HepG2 (cell line): ENCODE data around the gene RBPJ. TPM values are rescaled to one million over a fixed set of nuclear protein-coding genes. Genes with fewer than 3 reads are reported as not detected.

Source experiments
- ATAC-seq: fragments of 200-7000 bp; cut with Tn5 transposase; 3 replicates; pipeline ENCODE4 v1.9.1; 2020; ENCODE audit warnings: mild to moderate bottlenecking, moderate library complexity
- BruUV-seq: library from RNA; stranded (reverse); fragments of 400-500 nt; replicated peaks from 2 replicates; lab custom pipeline; 2021; lab: Mats Ljungman, UMichigan
- CTCF ChIA-PET: fragments of 300-600 bp; formaldehyde crosslinking; extraction: SDS; loops from one replicate; lab custom pipeline; 2021; ENCODE audit warnings: low total read pairs, inconsistent platforms, low intra/inter-chr PET ratio; lab: Yijun Ruan, JAX
- POLR2A ChIA-PET: fragments of 350-600 bp; sonication (Branson Sonifier 250); formaldehyde crosslinking; loops from one replicate; lab custom pipeline; 2020; ENCODE audit warnings: antibody characterized with exemption, inconsistent platforms; lab: Yijun Ruan, JAX
- DNase-seq: peaks from one replicate; pipeline ENCODE4 v3.0.0-alpha.2; 2015; ENCODE audit warnings: low spot score
- FAIRE-seq: peaks from 3 replicates; lab custom pipeline; 2011; peaks lifted over from hg19 to GRCh38; lab: Jason Lieb, UNC
- H2AFZ ChIP-seq: one replicate; pipeline ENCODE4 v1.6.1; 2011; ENCODE audit warnings: low read length, inconsistent platforms
- H3K27ac ChIP-seq: fragments of 300-600 bp; 3 replicates; pipeline ENCODE4 v1.8.0; 2011; ENCODE audit warnings: mixed run types, mild to moderate bottlenecking, mixed read lengths, low read length, inconsistent platforms; ENCODE audit not compliant: insufficient read depth; ENCODE audit errors: extremely low read length
- H3K27me3 ChIP-seq, 2 experiments: fragments of 200-600 bp in 1 of 2; 2 replicates in 1 of 2; 3 replicates in 1 of 2; pipeline versions ENCODE4 v1.6.0 to v1.8.0; 2011; ENCODE audit warnings: low read length in 2 of 2, mild to moderate bottlenecking in 2 of 2, moderate library complexity in 2 of 2, inconsistent platforms in 1 of 2; ENCODE audit not compliant: insufficient read depth in 2 of 2, control insufficient read depth in 1 of 2
- H3K36me3 ChIP-seq, 2 experiments: fragments of 200-600 bp in 1 of 2; replicated peaks in 1 of 2; 2 replicates in 1 of 2; 3 replicates in 1 of 2; pipeline versions ENCODE4 v1.5.1 to v1.8.0; 2011; ENCODE audit warnings: low read length in 2 of 2, inconsistent platforms in 1 of 2; ENCODE audit not compliant: insufficient read depth in 2 of 2, control insufficient read depth in 1 of 2
- H3K4me1 ChIP-seq: 2 replicates; pipeline ENCODE4 v1.5.1; 2012; ENCODE audit warnings: low read length, inconsistent platforms; ENCODE audit not compliant: insufficient read depth
- H3K4me2 ChIP-seq: 2 replicates; pipeline ENCODE4 v1.6.0; 2011; ENCODE audit warnings: low read depth, low read length, inconsistent platforms
- H3K4me3 ChIP-seq, 3 experiments: fragments of 200-600 bp in 1 of 3; sonication (generic), shearing (Covaris generic) in 1 of 3; replicated peaks in 1 of 3; 2 replicates each; pipeline ENCODE4 v1.5.1; 2011 to 2016; ENCODE audit warnings: low read length in 3 of 3, inconsistent platforms in 2 of 3, low read depth in 2 of 3, mild to moderate bottlenecking in 2 of 3, control low read depth in 1 of 3, mixed read lengths in 1 of 3; ENCODE audit not compliant: insufficient read depth in 1 of 3
- H3K79me2 ChIP-seq: one replicate; pipeline ENCODE4 v1.6.1; 2011; ENCODE audit warnings: low read length, inconsistent platforms; ENCODE audit not compliant: insufficient read depth
- H3K9ac ChIP-seq: 2 replicates; pipeline ENCODE4 v1.6.0; 2011; ENCODE audit warnings: mild to moderate bottlenecking, low read depth, low read length, inconsistent platforms; ENCODE audit not compliant: insufficient read depth
- H3K9me3 ChIP-seq: 2 replicates; pipeline ENCODE4 v1.5.1; 2012; ENCODE audit warnings: mild to moderate bottlenecking, low read length
- H4K20me1 ChIP-seq: 2 replicates; pipeline ENCODE4 v1.6.0; 2011; ENCODE audit warnings: inconsistent platforms, mild to moderate bottlenecking, low read length, moderate library complexity; ENCODE audit not compliant: insufficient read depth
- CTCF ChIP-seq: sonication (generic); formaldehyde crosslinking; IDR thresholded peaks from 2 replicates; pipeline ENCODE4 v1.5.0; 2020; ENCODE audit warnings: mild to moderate bottlenecking, missing genetic modification reagents, moderate library complexity
- E2F5 ChIP-seq: sonication (generic); formaldehyde crosslinking; conservative IDR thresholded peaks from 2 replicates; pipeline ENCODE4 v1.4.0; 2020; ENCODE audit warnings: missing genetic modification reagents
- ETV6 ChIP-seq: sonication (generic); formaldehyde crosslinking; conservative IDR thresholded peaks from 2 replicates; pipeline ENCODE4 v1.4.0; 2020; ENCODE audit warnings: missing genetic modification reagents
- FOXA1 ChIP-seq, 2 experiments: fragments of 450-650 bp in 1 of 2; sonication (generic) in 1 of 2; formaldehyde crosslinking in 1 of 2; IDR thresholded peaks; 2 replicates each; pipeline versions ENCODE4 v1.4.0 to v1.6.1; 2016 to 2020; ENCODE audit warnings: missing genetic modification reagents in 1 of 2
- HBP1 ChIP-seq: IDR thresholded peaks from 2 replicates; pipeline ENCODE4 v1.6.1; 2016; ENCODE audit warnings: low read depth, control low read depth
- IRX3 ChIP-seq: sonication (generic); formaldehyde crosslinking; IDR thresholded peaks from 2 replicates; pipeline ENCODE4 v1.8.1; 2023; ENCODE audit warnings: mild to moderate bottlenecking, low read depth, missing genetic modification reagents, borderline replicate concordance
- MEIS2 ChIP-seq: sonication (generic); formaldehyde crosslinking; IDR thresholded peaks from 2 replicates; pipeline ENCODE4 v1.9.0; 2021; ENCODE audit warnings: mild to moderate bottlenecking, missing genetic modification reagents
- POGK ChIP-seq: sonication (generic); formaldehyde crosslinking; conservative IDR thresholded peaks from 2 replicates; pipeline ENCODE4 v1.8.0; 2022; ENCODE audit warnings: mild to moderate bottlenecking, moderate library complexity, missing genetic modification reagents
- SMC3 ChIP-seq: IDR thresholded peaks from 2 replicates; pipeline ENCODE4 v1.6.1; 2011; ENCODE audit warnings: low read length, improper control_type of control experiment
- STAG1 ChIP-seq: sonication (generic); formaldehyde crosslinking; IDR thresholded peaks from 2 replicates; pipeline ENCODE4 v1.4.0; 2020; ENCODE audit warnings: missing genetic modification reagents
- ZNF484 ChIP-seq: sonication (generic); formaldehyde crosslinking; IDR thresholded peaks from 2 replicates; pipeline ENCODE4 v1.5.1; 2020; ENCODE audit warnings: mild to moderate bottlenecking, low read depth, missing genetic modification reagents, borderline replicate concordance
- ZNF543 ChIP-seq: sonication (generic); formaldehyde crosslinking; IDR thresholded peaks from 2 replicates; pipeline ENCODE4 v1.4.0; 2020; ENCODE audit warnings: mild to moderate bottlenecking, missing genetic modification reagents
- ZNF770 ChIP-seq: sonication (generic); formaldehyde crosslinking; IDR thresholded peaks from 2 replicates; pipeline ENCODE4 v1.5.0; 2020; ENCODE audit warnings: mild to moderate bottlenecking, missing genetic modification reagents
- ZNF883 ChIP-seq: sonication (generic); formaldehyde crosslinking; IDR thresholded peaks from 2 replicates; pipeline ENCODE4 v1.5.1; 2020; ENCODE audit warnings: mild to moderate bottlenecking, missing genetic modification reagents; ENCODE audit errors: not compliant biosample characterization
- WGBS: methylation state at CpG from one replicate; pipeline ENCODE4 v1.1.6; 2017; ENCODE audit warnings: low lambda C conversion rate; 5-methylcytosine and 5-hydroxymethylcytosine counted together
- in situ Hi-C: cut with HindIII; loops from 2 replicates; pipeline ENCODE4 v1.10.0; 2017; ENCODE audit warnings: low pct_unique_long_range_greater_than_20kb; ENCODE audit not compliant: extremely low pct_ligation_motif_present
- intact Hi-C: fragments of 100-400 bp; cut with micrococcal nuclease; formaldehyde crosslinking; loops from one replicate; pipeline ENCODE4 v1.10.0; 2022; ENCODE audit not compliant: unreplicated experiment
- polyA plus RNA-seq, 8 experiments: library from polyadenylated mRNA; depleted of rRNA in 3 of 8; stranded (reverse) in 7 of 8; unstranded in 1 of 8; fragments of >200 nt; fragmentation: Illumina TruSeq in 4 of 8; extraction: Trizol in 4 of 8; gene quantifications; 2 replicates each; pipeline versions ENCODE4 v1.2.1 to v1.2.3, GENCODE V29; 2011 to 2016; ENCODE audit warnings: low read depth in 4 of 8, missing spikeins in 1 of 8, mixed read lengths in 1 of 8; ENCODE audit not compliant: insufficient read depth in 1 of 8
- total RNA-seq, 5 experiments: library from RNA; depleted of rRNA; stranded (reverse); fragments of >200 nt; fragmentation: Illumina TruSeq; extraction: Trizol; gene quantifications; 2 replicates each; pipeline ENCODE4 v1.2.3, GENCODE V29; 2016; ENCODE audit warnings: low read depth in 1 of 5
- TF ChIP-seq, protein P1 (sequence below): sonication (generic); formaldehyde crosslinking; IDR thresholded peaks from 2 replicates; pipeline ENCODE4 v1.4.0; 2020; ENCODE audit warnings: missing genetic modification reagents

RBPJ gene
- total and polyA plus RNA-seq, 2 of the 13 experiments (the other 11 are each of a cell fraction or from before 2014, with no cell fraction given): 25.9 to 33.2 TPM

DNA sequence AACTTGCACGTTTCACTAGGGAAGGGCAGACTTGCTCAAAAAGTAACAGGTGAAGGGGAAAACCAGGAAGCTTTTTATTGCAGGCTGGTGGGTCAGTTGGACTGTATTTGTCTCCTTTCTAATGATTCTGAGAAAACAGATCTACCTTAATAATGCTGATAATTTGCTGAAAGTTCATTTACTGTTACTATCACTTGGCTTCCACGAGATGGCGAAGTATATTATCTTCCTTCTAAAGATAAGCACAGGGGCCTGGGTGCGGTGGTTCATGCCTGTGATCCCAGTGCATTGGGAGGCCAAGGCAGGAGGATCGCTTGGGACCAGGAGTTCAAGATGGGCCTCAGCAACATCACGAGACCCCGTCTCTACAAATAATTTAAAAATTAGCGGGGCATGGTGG, 153.1 kb downstream of the RBPJ start:
- POLR2A ChIA-PET: no interaction called here
- Histone ChIP-seq H3K4me2 (no peak overlapping the region), H3K9me3 (no peaks in the 10 kb centered on the region), H3K36me3 (no peaks in the 10 kb centered on the region), H2AFZ (no peak overlapping the region), H3K4me3 (no peak overlapping the region), H4K20me1 (no peaks in the 10 kb centered on the region), H3K27ac (no peak overlapping the region), H3K9ac (no peak overlapping the region), H3K27me3 (0 out of 5 replicates have a peak, but pooled peaks cover 0 to 3% of the 10 kb centered on the region in 2 experiments), H3K79me2 (no peaks in the 10 kb centered on the region), H3K4me1 (no peaks in the 10 kb centered on the region)
- WGBS: 32% methylated on average over 8 of the region's 8 CpGs
- FAIRE-seq: no peak
- intact Hi-C loops: loop anchor here (5.0 kb wide), 1 partner anchor 538 kb away; no protein-coding TSS in a partner anchor
- ATAC-seq: no peak; the same call in 2 of the 3 replicates
- in situ Hi-C loops: loop anchor here (10.0 kb wide), 1 partner anchor 541 kb away; no protein-coding TSS in a partner anchor
- CTCF ChIA-PET: interaction anchor here (1.1 kb wide), 2 partner anchors 246 to 536 kb away, joined by 3 to 5 read pairs; no protein-coding TSS in a partner anchor
- DNase-seq: no peak
- no TSS peak for BruUV-seq
- TF ChIP-seq CTCF (CRISPR knock-in tag) (peak; percentile 19; the same call in 1 of the 2 replicates), ZNF484 (no peak), HBP1 (CRISPR knock-in tag) (no peak), STAG1 (CRISPR knock-in tag) (peak; percentile 28; the same call in 1 of the 2 replicates), ZNF543 (CRISPR knock-in tag) (no peak), IRX3 (CRISPR knock-in tag) (no peak), ZNF770 (CRISPR knock-in tag) (peak; percentile 51; the same call in 1 of the 2 replicates), MEIS2 (CRISPR knock-in tag) (no peak), POGK (CRISPR knock-in tag) (no peak), SMC3 (peak; percentile 27), FOXA1 (IDR thresholded peaks at IDR 0.05) (no peak), FOXA1 (CRISPR knock-in tag; IDR thresholded peaks at IDR 0.05) (no peak), E2F5 (CRISPR knock-in tag) (no peak), ZNF883 (CRISPR knock-in tag) (no peak), ETV6 (no peak)
- TF ChIP-seq, protein P1, sequence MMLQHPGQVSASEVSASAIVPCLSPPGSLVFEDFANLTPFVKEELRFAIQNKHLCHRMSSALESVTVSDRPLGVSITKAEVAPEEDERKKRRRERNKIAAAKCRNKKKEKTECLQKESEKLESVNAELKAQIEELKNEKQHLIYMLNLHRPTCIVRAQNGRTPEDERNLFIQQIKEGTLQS (CRISPR knock-in tag): no peak
